Activated CD8-positive, alpha-beta T cell treated with anti-CD3 and anti-CD28 coated beads, Interleukin-2, amount 10 ng/mL, durations not matched to agents 7 days and 5 days (primary cell): ENCODE data around the gene OGFOD2. TPM values are rescaled to one million over a fixed set of nuclear protein-coding genes. Genes with fewer than 3 reads are reported as not detected.
A peak's percentile ranks its signal among the peaks of the same experiment; 100 is the strongest.

Experiments
- ATAC-seq: fragments of 150-1000 bp; cut with Tn5 transposase; one replicate; pipeline ENCODE4 v1.10.0; 2021; ENCODE audit warnings: moderate library complexity
- CTCF ChIA-PET: fragments of 350-600 bp; sonication (Branson Sonifier 250); formaldehyde crosslinking; loops from one replicate; lab custom pipeline; 2021; ENCODE audit warnings: antibody characterized with exemption; lab: Charles Lee
- POLR2A ChIA-PET: fragments of 350-600 bp; sonication (Branson Sonifier 250); formaldehyde crosslinking; loops from one replicate; lab custom pipeline; 2021; ENCODE audit warnings: antibody characterized with exemption; lab: Charles Lee
- DNase-seq: peaks from one replicate; pipeline ENCODE4 v3.0.0-alpha.2; 2020
- H3K27ac Mint-ChIP-seq: one replicate; pipeline ENCODE4 v1.8.0; 2021; ENCODE audit warnings: mild to moderate bottlenecking, mixed read lengths
- H3K27me3 Mint-ChIP-seq: one replicate; pipeline ENCODE4 v1.8.0; 2021; ENCODE audit warnings: low read depth, mixed read lengths
- H3K36me3 Mint-ChIP-seq: one replicate; pipeline ENCODE4 v1.8.0; 2021; ENCODE audit warnings: low read depth, mixed read lengths
- H3K4me1 Mint-ChIP-seq: one replicate; pipeline ENCODE4 v1.8.0; 2021; ENCODE audit warnings: low read depth, mixed read lengths
- H3K4me3 Mint-ChIP-seq: one replicate; pipeline ENCODE4 v1.8.0; 2021; ENCODE audit warnings: mild to moderate bottlenecking, mixed read lengths
- H3K9me3 Mint-ChIP-seq: one replicate; pipeline ENCODE4 v1.8.0; 2022; ENCODE audit warnings: mixed read lengths; ENCODE audit not compliant: insufficient read depth
- total RNA-seq, 2 experiments: library from RNA; stranded (reverse); gene quantifications; one replicate each; pipeline ENCODE4 v1.2.3, GENCODE V29; 2021

The OGFOD2 gene
- total RNA-seq, 2 experiments from 2014 or later = 24.1 to 27.0 TPM

GRCh38 chr12:122979001-122979907 lies 4.2 kb downstream of the OGFOD2 start:
- H3K27me3 Mint-ChIP-seq = no peaks in the 10 kb centered on the region
- peak overlapping the region; percentile 85 for H3K4me3 Mint-ChIP-seq
- ChIA-PET POLR2A (interaction anchor here (1.1 kb wide), 1 partner anchor 14 kb away, joined by 3 read pairs; no protein-coding TSS in a partner anchor), CTCF (interaction anchor here (1.0 to 1.6 kb wide), 3 partner anchors 91 to 259 kb away, joined by 3 to 7 read pairs (median 4); partner anchors contain the start of genes MPHOSPH9 and MTRFR)
- ATAC-seq (no peak), DNase-seq (no peak)
- H3K27ac Mint-ChIP-seq = peak overlapping the region; percentile 94
- H3K4me1 Mint-ChIP-seq = peaks cover 66% of the 10 kb centered on the region
- no peaks in the 10 kb centered on the region for H3K9me3 Mint-ChIP-seq
- H3K36me3 Mint-ChIP-seq = peaks cover 38% of the 10 kb centered on the region

- no peak for DNase-seq
- Mint-ChIP-seq H3K4me1 (peaks cover 69% of the 10 kb centered on the region), H3K27me3 (no peaks in the 10 kb centered on the region), H3K27ac (peak overlapping the region; percentile 94), H3K9me3 (no peaks in the 10 kb centered on the region), H3K36me3 (peaks cover 43% of the 10 kb centered on the region), H3K4me3 (peak overlapping the region; percentile 85)
- ChIA-PET CTCF (interaction anchor here (1.0 to 1.6 kb wide), 3 partner anchors 91 to 258 kb away, joined by 3 to 7 read pairs (median 4); partner anchors contain the start of genes MPHOSPH9 and MTRFR), POLR2A (interaction anchor here (0.8 to 0.9 kb wide), 2 partner anchors 64 to 258 kb away, joined by 3 to 5 read pairs; no protein-coding TSS in a partner anchor)
- ATAC-seq = no peak
Observed at GRCh38 chr12:122979908-122980182, 4.8 kb downstream of the OGFOD2 start.

GRCh38 chr12:122980183-122981035 lies 5.4 kb downstream of the OGFOD2 start, which contains the start of gene ARL6IP4:
Gene ARL6IP4 (plus strand): TSS chr12:122980681. CDS start chr12:122981140, 459 bp downstream.
- Mint-ChIP-seq H3K9me3 (no peaks in the 10 kb centered on the region), H3K4me3 (peak within 1 kb of the TSS; percentile 85), H3K27ac (peak within 1 kb of the TSS; percentile 94), H3K27me3 (no peaks in the 10 kb centered on the region), H3K4me1 (peaks cover 72% of the 10 kb centered on the region), H3K36me3 (peaks cover 41% of the 10 kb centered on the region)
- DNase-seq (peak; percentile 73), ATAC-seq (peak; percentile 78)
- CTCF ChIA-PET = interaction anchor here (1.0 to 2.4 kb wide), 4 partner anchors 90 to 258 kb away, joined by 3 to 15 read pairs (median 6); partner anchors contain the start of genes MPHOSPH9 and MTRFR
- POLR2A ChIA-PET = interaction anchor here (0.8 to 0.9 kb wide), 2 partner anchors 64 to 257 kb away, joined by 3 to 5 read pairs; no protein-coding TSS in a partner anchor

- H3K4me1 Mint-ChIP-seq = peaks cover 67% of the 10 kb centered on the region
- POLR2A ChIA-PET = no interaction called here
- H3K9me3 Mint-ChIP-seq = no peaks in the 10 kb centered on the region
- peak; percentile 34 for DNase-seq
- H3K27me3 Mint-ChIP-seq = no peaks in the 10 kb centered on the region
- peak overlapping the region; percentile 85 for H3K4me3 Mint-ChIP-seq
- H3K27ac Mint-ChIP-seq = peak overlapping the region; percentile 87
- ATAC-seq = peak; percentile 22
- H3K36me3 Mint-ChIP-seq = peaks cover 39% of the 10 kb centered on the region
- CTCF ChIA-PET = interaction anchor here (2.4 kb wide), 1 partner anchor 257 kb away, joined by 15 read pairs; no protein-coding TSS in a partner anchor
Observed at GRCh38 chr12:122981036-122981471, 6.0 kb downstream of the OGFOD2 start.

GRCh38 chr12:122981587-122982476 lies 6.8 kb downstream of the OGFOD2 start:
- CTCF ChIA-PET = interaction anchor here (2.4 kb wide), 1 partner anchor 256 kb away, joined by 15 read pairs; no protein-coding TSS in a partner anchor
- no peak for ATAC-seq
- H3K4me3 Mint-ChIP-seq = peak overlapping the region; percentile 85
- H3K9me3 Mint-ChIP-seq = no peaks in the 10 kb centered on the region
- H3K36me3 Mint-ChIP-seq = peaks cover 41% of the 10 kb centered on the region
- H3K27ac Mint-ChIP-seq = peak overlapping the region; percentile 87
- DNase-seq = no peak
- no peaks in the 10 kb centered on the region for H3K27me3 Mint-ChIP-seq
- H3K4me1 Mint-ChIP-seq = peaks cover 59% of the 10 kb centered on the region
- POLR2A ChIA-PET = interaction anchor here (0.7 to 1.6 kb wide), 4 partner anchors 13 to 161 kb away, joined by 3 to 6 read pairs (median 3); no protein-coding TSS in a partner anchor

GRCh38 chr12:122982477-122982815 lies 7.4 kb downstream of the OGFOD2 start:
- peak overlapping the region; percentile 87 for H3K27ac Mint-ChIP-seq
- ChIA-PET CTCF (interaction anchor here (2.4 kb wide), 1 partner anchor 255 kb away, joined by 15 read pairs; no protein-coding TSS in a partner anchor), POLR2A (interaction anchor here (0.7 to 1.6 kb wide), 3 partner anchors 13 to 161 kb away, joined by 3 to 6 read pairs (median 4); no protein-coding TSS in a partner anchor)
- H3K4me1 Mint-ChIP-seq = peaks cover 53% of the 10 kb centered on the region
- DNase-seq (no peak), ATAC-seq (no peak)
- no peaks in the 10 kb centered on the region for H3K9me3 Mint-ChIP-seq
- no peaks in the 10 kb centered on the region for H3K27me3 Mint-ChIP-seq
- peak overlapping the region; percentile 85 for H3K4me3 Mint-ChIP-seq
- H3K36me3 Mint-ChIP-seq = peaks cover 41% of the 10 kb centered on the region

GRCh38 chr12:122982963-122983788 lies 8.1 kb downstream of the OGFOD2 start:
- Mint-ChIP-seq H3K4me1 (peaks cover 49% of the 10 kb centered on the region), H3K27ac (peak overlapping the region; percentile 87), H3K9me3 (no peaks in the 10 kb centered on the region), H3K36me3 (peaks cover 39% of the 10 kb centered on the region), H3K27me3 (no peaks in the 10 kb centered on the region), H3K4me3 (peak overlapping the region; percentile 85)
- DNase-seq (no peak), ATAC-seq (no peak)
- ChIA-PET POLR2A (interaction anchor here (0.7 to 1.6 kb wide), 3 partner anchors 12 to 160 kb away, joined by 3 to 6 read pairs (median 4); no protein-coding TSS in a partner anchor), CTCF (interaction anchor here (2.4 kb wide), 1 partner anchor 255 kb away, joined by 15 read pairs; no protein-coding TSS in a partner anchor)

GRCh38 chr12:122983789-122984515 lies 8.9 kb downstream of the OGFOD2 start:
- ChIA-PET CTCF (no interaction called here), POLR2A (interaction anchor here (1.3 kb wide), 1 partner anchor 123 kb away, joined by 4 read pairs; no protein-coding TSS in a partner anchor)
- ATAC-seq = no peak
- Mint-ChIP-seq H3K27me3 (no peaks in the 10 kb centered on the region), H3K27ac (peak overlapping the region; percentile 72), H3K36me3 (peaks cover 37% of the 10 kb centered on the region), H3K9me3 (no peaks in the 10 kb centered on the region), H3K4me1 (peaks cover 47% of the 10 kb centered on the region), H3K4me3 (peak overlapping the region; percentile 12)
- DNase-seq = no peak

GRCh38 chr12:122984612-122985337 lies 9.7 kb downstream of the OGFOD2 start:
- H3K9me3 Mint-ChIP-seq = no peaks in the 10 kb centered on the region
- H3K4me3 Mint-ChIP-seq = no peak overlapping the region
- ATAC-seq = no peak
- peaks cover 37% of the 10 kb centered on the region for H3K36me3 Mint-ChIP-seq
- POLR2A ChIA-PET = no interaction called here
- peaks cover 41% of the 10 kb centered on the region for H3K4me1 Mint-ChIP-seq
- no peak for DNase-seq
- H3K27ac Mint-ChIP-seq = peak overlapping the region; percentile 72
- no peaks in the 10 kb centered on the region for H3K27me3 Mint-ChIP-seq
- CTCF ChIA-PET = no interaction called here
